SK-N-SH treated with all-trans-retinoic acid at 6 μM for 48 hours (cell line): ENCODE measurements around the gene UGT1A9.

Source experiments
- ATAC-seq: fragments of 200-7000 bp; cut with Tn5 transposase; 3 replicates; pipeline ENCODE4 v1.9.1; 2020; ENCODE audit warnings: mild to moderate bottlenecking, moderate library complexity
- ARNTL ChIP-seq: fragments of 450-650 bp; formaldehyde crosslinking; IDR thresholded peaks from 2 replicates; pipeline ENCODE4 v1.5.0; 2020; ENCODE audit warnings: low read depth, mild to moderate bottlenecking, moderate library complexity, borderline replicate concordance
- BACH2 ChIP-seq: fragments of 250-450 bp; sonication (Bioruptor Pico); IDR thresholded peaks from 2 replicates; pipeline ENCODE4 v1.9.0; 2021; ENCODE audit warnings: mild to moderate bottlenecking, borderline replicate concordance
- CREB5 ChIP-seq: fragments of 250-450 bp; sonication (Bioruptor Pico); IDR thresholded peaks from 2 replicates; pipeline ENCODE4 v1.5.1; 2020; ENCODE audit warnings: low read depth, mild to moderate bottlenecking, moderate library complexity
- CSDC2 ChIP-seq: fragments of 250-450 bp; sonication (Bioruptor Pico); IDR thresholded peaks from 2 replicates; pipeline ENCODE4 v1.5.0; 2020; ENCODE audit warnings: mild to moderate bottlenecking, moderate library complexity
- ESRRG ChIP-seq: fragments of 250-450 bp; sonication (Bioruptor Pico); IDR thresholded peaks from 2 replicates; pipeline ENCODE4 v1.6.1; 2021; ENCODE audit warnings: mild to moderate bottlenecking
- GLIS3 ChIP-seq: fragments of 250-450 bp; sonication (Bioruptor Pico); IDR thresholded peaks from 2 replicates; pipeline ENCODE4 v1.5.0; 2020; ENCODE audit warnings: mild to moderate bottlenecking, moderate library complexity
- PATZ1 ChIP-seq: fragments of 250-450 bp; sonication (Bioruptor Pico); IDR thresholded peaks from 2 replicates; pipeline ENCODE4 v1.8.0; 2020; ENCODE audit warnings: mild to moderate bottlenecking, moderate library complexity, borderline replicate concordance
- PPARA ChIP-seq: fragments of 250-450 bp; sonication (Bioruptor Pico); IDR thresholded peaks from 2 replicates; pipeline ENCODE4 v1.5.0; 2020; ENCODE audit warnings: mild to moderate bottlenecking, borderline replicate concordance
- RARB ChIP-seq: fragments of 250-450 bp; sonication (Bioruptor Pico); IDR thresholded peaks from 2 replicates; pipeline ENCODE4 v1.8.0; 2021; ENCODE audit warnings: mild to moderate bottlenecking, moderate library complexity
- SNAI2 ChIP-seq: fragments of 250-450 bp; sonication (Bioruptor Pico); IDR thresholded peaks from 2 replicates; pipeline ENCODE4 v1.5.0; 2020; ENCODE audit warnings: mild to moderate bottlenecking, moderate library complexity
- TCF4 ChIP-seq: fragments of 250-450 bp; sonication (Bioruptor Pico); IDR thresholded peaks from 2 replicates; pipeline ENCODE4 v1.8.0; 2021; ENCODE audit warnings: mild to moderate bottlenecking, moderate library complexity, borderline replicate concordance
- TSHZ2 ChIP-seq: fragments of 250-450 bp; sonication (Bioruptor Pico); IDR thresholded peaks from 2 replicates; pipeline ENCODE4 v1.5.0; 2020; ENCODE audit warnings: mild to moderate bottlenecking, moderate library complexity
- ZC3H10 ChIP-seq: fragments of 250-450 bp; sonication (Bioruptor Pico); IDR thresholded peaks from 2 replicates; pipeline ENCODE4 v1.5.1; 2021; ENCODE audit warnings: mild to moderate bottlenecking, moderate library complexity
- ZFP3 ChIP-seq: fragments of 250-450 bp; sonication (Bioruptor Pico); IDR thresholded peaks from 2 replicates; pipeline ENCODE4 v1.5.0; 2020; ENCODE audit warnings: mild to moderate bottlenecking, moderate library complexity
- ZFP30 ChIP-seq: fragments of 450-650 bp; formaldehyde crosslinking; IDR thresholded peaks from 2 replicates; pipeline ENCODE4 v1.5.0; 2022; ENCODE audit warnings: mild to moderate bottlenecking, moderate library complexity
- ZNF565 ChIP-seq: fragments of 450-650 bp; formaldehyde crosslinking; conservative IDR thresholded peaks from 2 replicates; pipeline ENCODE4 v1.5.0; 2020; ENCODE audit warnings: low read depth, mild to moderate bottlenecking, moderate library complexity
- ZNF70 ChIP-seq: fragments of 450-650 bp; formaldehyde crosslinking; IDR thresholded peaks from 2 replicates; pipeline ENCODE4 v1.5.0; 2020; ENCODE audit warnings: mild to moderate bottlenecking, moderate library complexity
- ZNF8 ChIP-seq: fragments of 450-650 bp; formaldehyde crosslinking; IDR thresholded peaks from 2 replicates; pipeline ENCODE4 v1.5.0; 2020; ENCODE audit warnings: mild to moderate bottlenecking, moderate library complexity
- TF ChIP-seq, protein P1 (sequence below): fragments of 250-450 bp; sonication (Bioruptor Pico); IDR thresholded peaks from 2 replicates; pipeline ENCODE4 v1.8.0; 2021; ENCODE audit warnings: low read depth, mild to moderate bottlenecking, moderate library complexity, borderline replicate concordance

The UGT1A9 gene

GRCh38 chr2:233712611-233713261 is 41.0 kb downstream of the UGT1A9 start, which contains the start of gene UGT1A5:
Gene UGT1A5, plus strand, starts transcription at chr2:233712907. Its CDS starts 85 bp downstream, at chr2:233712992.
- ATAC-seq: no peak
- TF ChIP-seq, protein P1, sequence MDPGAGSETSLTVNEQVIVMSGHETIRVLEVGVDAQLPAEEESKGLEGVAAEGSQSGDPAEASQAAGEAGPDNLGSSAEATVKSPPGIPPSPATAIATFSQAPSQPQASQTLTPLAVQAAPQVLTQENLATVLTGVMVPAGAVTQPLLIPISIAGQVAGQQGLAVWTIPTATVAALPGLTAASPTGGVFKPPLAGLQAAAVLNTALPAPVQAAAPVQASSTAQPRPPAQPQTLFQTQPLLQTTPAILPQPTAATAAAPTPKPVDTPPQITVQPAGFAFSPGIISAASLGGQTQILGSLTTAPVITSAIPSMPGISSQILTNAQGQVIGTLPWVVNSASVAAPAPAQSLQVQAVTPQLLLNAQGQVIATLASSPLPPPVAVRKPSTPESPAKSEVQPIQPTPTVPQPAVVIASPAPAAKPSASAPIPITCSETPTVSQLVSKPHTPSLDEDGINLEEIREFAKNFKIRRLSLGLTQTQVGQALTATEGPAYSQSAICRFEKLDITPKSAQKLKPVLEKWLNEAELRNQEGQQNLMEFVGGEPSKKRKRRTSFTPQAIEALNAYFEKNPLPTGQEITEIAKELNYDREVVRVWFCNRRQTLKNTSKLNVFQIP: no peak
- TF ChIP-seq RARB (CRISPR knock-in tag) (no peak), GLIS3 (CRISPR knock-in tag) (no peak), ZC3H10 (no peak), BACH2 (no peak), CSDC2 (CRISPR knock-in tag) (no peak), ZFP3 (no peak), ESRRG (CRISPR knock-in tag) (no peak)

DNA sequence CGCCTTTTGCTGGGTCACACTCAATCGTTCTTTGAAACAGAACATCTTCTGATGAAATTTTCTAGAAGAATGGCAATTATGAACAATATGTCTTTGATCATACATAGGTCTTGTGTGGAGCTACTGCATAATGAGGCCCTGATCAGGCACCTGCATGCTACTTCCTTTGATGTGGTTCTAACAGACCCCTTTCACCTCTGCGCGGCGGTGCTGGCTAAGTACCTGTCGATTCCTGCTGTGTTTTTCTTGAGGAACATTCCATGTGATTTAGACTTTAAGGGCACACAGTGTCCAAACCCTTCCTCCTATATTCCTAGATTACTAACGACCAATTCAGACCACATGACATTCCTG is 41.5 kb downstream of the UGT1A9 start:
- TF ChIP-seq PPARA (CRISPR knock-in tag) (no peak), ZC3H10 (no peak), ZFP3 (no peak), ZNF70 (CRISPR knock-in tag) (no peak), CSDC2 (CRISPR knock-in tag) (no peak), TCF4 (no peak), RARB (CRISPR knock-in tag) (no peak), TSHZ2 (CRISPR knock-in tag) (no peak), CREB5 (CRISPR knock-in tag) (no peak), ARNTL (no peak), SNAI2 (no peak), ZNF565 (CRISPR knock-in tag) (no peak), ZFP30 (no peak), PATZ1 (CRISPR knock-in tag) (no peak)

GRCh38 chr2:233714121-233714520 is 42.4 kb downstream of the UGT1A9 start:
- no peak for ATAC-seq
- TF ChIP-seq ESRRG (CRISPR knock-in tag) (no peak), BACH2 (no peak), ARNTL (no peak), TCF4 (no peak), ZNF8 (CRISPR knock-in tag) (no peak), PATZ1 (CRISPR knock-in tag) (no peak)
- TF ChIP-seq, all 23 proteins: peak for 0

More for the DNA sequence above, 41.5 kb downstream of the UGT1A9 start:
- no peak for ATAC-seq

DNA sequence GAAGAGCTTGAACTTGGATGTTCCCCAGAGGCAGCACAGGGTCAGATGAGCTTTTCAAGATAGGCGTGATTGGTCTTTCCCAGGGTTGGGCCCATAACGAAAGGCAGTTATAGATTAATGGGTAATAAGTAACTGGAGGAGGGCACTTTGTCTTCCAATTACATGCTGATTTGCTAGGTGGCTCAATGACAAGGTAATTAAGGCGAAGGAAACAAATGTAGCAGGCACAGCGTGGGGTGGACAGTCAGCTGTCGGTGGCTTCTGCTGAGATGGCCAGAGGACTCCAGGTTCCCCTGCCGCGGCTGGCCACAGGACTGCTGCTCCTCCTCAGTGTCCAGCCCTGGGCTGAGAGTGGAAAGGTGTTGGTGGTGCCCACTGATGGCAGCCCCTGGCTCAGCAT is 46.9 kb downstream of the UGT1A9 start, which contains the start of gene UGT1A4:
Gene UGT1A4, plus strand, starts transcription at position 185 of the 400 bp plus-strand sequence. Its CDS starts 85 bp downstream, at position 270.
- ATAC-seq: no peak
- TF ChIP-seq ZNF70 (CRISPR knock-in tag): no peak
- no peak for TF ChIP-seq CSDC2 (CRISPR knock-in tag)
- no peak for TF ChIP-seq TCF4
- no peak for TF ChIP-seq ZFP30
- no peak for TF ChIP-seq ZNF8 (CRISPR knock-in tag)
